GM10847 (cell line): Measurements from ENCODE around the gene PACSIN3.

Experiments
- POLR2A ChIP-seq: IDR thresholded peaks from 2 replicates; pipeline ENCODE4 v1.6.1; 2011; ENCODE audit not compliant: insufficient read length; ENCODE audit errors: extremely low read depth

PACSIN3 gene

GRCh38 chr11:47149782-47150181 lies 36.5 kb downstream of the PACSIN3 start:
- no peak for TF ChIP-seq POLR2A

DNA sequence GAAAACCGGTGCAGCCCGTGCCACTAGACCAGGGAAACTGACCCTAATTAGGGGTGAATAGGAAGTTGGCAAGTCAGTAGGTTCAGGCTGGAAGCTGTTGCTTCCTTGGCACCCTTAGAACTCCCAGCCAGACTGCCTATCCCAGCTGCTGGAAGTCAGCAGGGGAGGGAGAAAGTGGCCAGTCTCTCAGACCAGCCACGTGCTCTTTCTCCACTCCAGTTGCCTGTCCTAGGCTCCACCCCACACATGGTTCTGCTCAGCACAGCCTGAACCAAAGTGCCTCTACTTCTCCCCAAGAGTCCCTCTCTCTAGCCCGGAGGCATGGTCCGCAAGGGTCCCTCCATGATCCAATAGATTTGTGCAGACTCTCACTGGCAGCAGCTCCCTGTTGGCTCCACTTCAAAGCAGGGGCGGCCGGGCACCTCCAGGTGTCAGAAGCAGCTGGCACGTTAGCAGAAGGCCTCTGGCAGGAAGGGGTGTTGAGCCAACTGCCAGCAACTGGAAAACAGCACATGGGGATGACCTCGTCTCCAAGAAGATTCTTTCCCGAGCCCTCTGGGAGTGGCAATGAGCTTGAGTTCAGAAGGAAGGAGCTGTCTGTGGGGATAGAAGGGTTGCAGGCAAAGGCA lies 37.2 kb downstream of the PACSIN3 start:
- no peak for TF ChIP-seq POLR2A

- TF ChIP-seq POLR2A, result no peak
These were observed 38.0 kb downstream of the PACSIN3 start for GRCh38 chr11:47148270-47148669.

- TF ChIP-seq POLR2A, result no peak
These were observed 38.6 kb downstream of the PACSIN3 start for GRCh38 chr11:47147681-47148080.

GRCh38 chr11:47147250-47147649 lies 39.0 kb downstream of the PACSIN3 start:
- TF ChIP-seq POLR2A, result no peak

GRCh38 chr11:47144541-47144940 lies 41.7 kb downstream of the PACSIN3 start:
- TF ChIP-seq POLR2A, result no peak

- TF ChIP-seq POLR2A, result no peak
These were observed 42.9 kb downstream of the PACSIN3 start for GRCh38 chr11:47143322-47143721.

- TF ChIP-seq POLR2A, result no peak
These were observed 46.4 kb downstream of the PACSIN3 start for GRCh38 chr11:47139878-47140277.

- no peak for TF ChIP-seq POLR2A
These were observed 48.8 kb downstream of the PACSIN3 start for GRCh38 chr11:47137476-47137875.

DNA sequence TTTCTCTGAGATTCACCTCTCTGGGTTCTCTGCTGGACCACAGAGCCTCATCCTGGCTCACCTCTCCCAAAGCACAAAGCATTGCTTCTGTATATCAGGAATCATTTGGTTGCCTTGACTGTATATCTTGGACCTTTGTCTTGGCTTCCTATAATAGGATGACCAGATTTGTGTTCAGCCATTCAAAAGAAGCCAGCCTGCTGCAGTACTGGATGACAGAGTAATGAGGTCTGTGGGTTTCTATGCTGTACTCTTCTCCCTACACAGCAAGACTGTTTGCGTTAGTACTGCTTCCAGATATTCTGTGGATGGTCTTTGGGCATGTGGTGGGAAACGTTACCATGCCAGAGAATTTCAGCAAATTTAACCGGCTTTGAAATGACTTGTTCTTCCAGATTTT lies 49.3 kb downstream of the PACSIN3 start:
- TF ChIP-seq POLR2A, result no peak

GRCh38 chr11:47136327-47136726 lies 49.9 kb downstream of the PACSIN3 start:
- TF ChIP-seq POLR2A, result no peak

- no peak for TF ChIP-seq POLR2A
These were observed 53.3 kb downstream of the PACSIN3 start for GRCh38 chr11:47132981-47133380.

DNA sequence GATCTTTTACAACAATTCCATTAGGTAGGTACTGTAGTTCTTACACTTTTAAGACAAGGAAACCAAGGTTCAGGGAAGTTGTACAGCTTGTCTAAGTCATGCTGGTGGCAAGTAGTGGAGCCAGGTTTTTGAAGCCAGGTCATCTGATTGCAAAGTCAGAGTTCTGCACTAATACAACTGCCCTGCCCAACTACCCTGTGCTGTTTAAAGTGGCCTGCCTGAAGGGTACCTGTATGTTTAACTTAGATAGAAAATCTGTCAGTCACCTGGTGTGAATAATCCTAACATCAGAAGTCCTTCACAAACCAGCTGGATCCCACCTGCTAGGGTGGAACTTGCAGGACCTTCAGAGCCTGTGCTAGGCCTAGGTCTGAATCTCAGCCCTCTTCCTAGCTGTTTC lies 53.7 kb downstream of the PACSIN3 start:
- TF ChIP-seq POLR2A, result no peak

DNA sequence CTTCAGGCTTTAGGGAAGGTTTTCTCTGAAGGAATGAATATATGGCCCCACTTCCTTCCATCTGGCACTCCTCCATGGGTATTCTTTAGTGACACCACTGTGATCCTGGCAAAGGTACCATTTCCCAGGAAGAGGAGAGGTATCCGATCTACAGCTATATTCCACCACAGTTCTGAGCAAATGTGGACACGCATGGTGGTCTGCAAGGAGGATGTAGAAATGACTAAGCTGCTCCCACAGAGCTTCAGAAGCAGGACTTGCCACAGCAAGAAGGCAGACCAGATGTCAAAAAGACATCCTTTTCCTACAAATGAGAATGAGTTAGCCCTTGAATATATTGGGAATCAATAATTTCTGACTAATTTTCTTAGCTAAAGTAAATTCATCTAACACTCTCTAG lies 55.1 kb downstream of the PACSIN3 start:
- no peak for TF ChIP-seq POLR2A

DNA sequence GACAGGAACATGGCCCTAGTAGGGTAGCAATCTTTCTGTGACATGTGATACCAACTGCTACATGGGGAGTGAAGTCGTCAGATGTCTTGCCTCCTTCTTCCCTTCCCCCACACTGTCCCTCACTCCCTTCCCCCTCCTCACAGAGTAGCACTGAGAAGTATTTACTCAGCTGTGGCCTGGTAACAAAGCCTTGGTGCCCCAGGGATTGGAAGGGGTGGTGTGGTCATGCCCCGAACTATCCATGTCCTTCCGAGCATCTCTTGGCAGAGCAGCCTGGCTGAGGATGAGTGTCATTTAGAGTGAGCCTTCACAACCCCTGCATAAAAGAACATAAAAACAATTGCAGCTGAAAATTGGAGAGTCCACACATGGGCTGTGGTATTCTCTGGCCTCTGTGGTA lies 55.7 kb downstream of the PACSIN3 start:
- TF ChIP-seq POLR2A, result no peak
